Memory B cell (primary cell): Measurements from ENCODE around the gene NABP1.

ENCODE experiments used
- ATAC-seq: fragments of 150-1000 bp; cut with Tn5 transposase; 2 replicates; pipeline ENCODE4 v1.10.0; 2021; ENCODE audit warnings: low read depth, mild to moderate bottlenecking, moderate library complexity
- DNase-seq, 2 donors: peaks; one replicate each; pipeline ENCODE4 v3.0.0; 2022; ENCODE audit warnings: low spot score in 2 of 2
- H3K27ac Mint-ChIP-seq: one replicate; pipeline ENCODE4 v1.8.0; 2022; ENCODE audit warnings: mild to moderate bottlenecking, moderate library complexity, mixed read lengths
- H3K27me3 Mint-ChIP-seq: one replicate; pipeline ENCODE4 v1.8.0; 2022; ENCODE audit warnings: mixed read lengths
- H3K36me3 Mint-ChIP-seq: one replicate; pipeline ENCODE4 v1.8.0; 2022; ENCODE audit warnings: mild to moderate bottlenecking, mixed read lengths
- H3K4me1 Mint-ChIP-seq: one replicate; pipeline ENCODE4 v1.8.0; 2022; ENCODE audit warnings: mixed read lengths
- H3K4me3 Mint-ChIP-seq: one replicate; pipeline ENCODE4 v1.8.0; 2022; ENCODE audit warnings: mild to moderate bottlenecking, moderate library complexity, mixed read lengths
- H3K9me3 Mint-ChIP-seq: one replicate; pipeline ENCODE4 v1.8.0; 2022; ENCODE audit warnings: mixed read lengths

NABP1 gene

DNA sequence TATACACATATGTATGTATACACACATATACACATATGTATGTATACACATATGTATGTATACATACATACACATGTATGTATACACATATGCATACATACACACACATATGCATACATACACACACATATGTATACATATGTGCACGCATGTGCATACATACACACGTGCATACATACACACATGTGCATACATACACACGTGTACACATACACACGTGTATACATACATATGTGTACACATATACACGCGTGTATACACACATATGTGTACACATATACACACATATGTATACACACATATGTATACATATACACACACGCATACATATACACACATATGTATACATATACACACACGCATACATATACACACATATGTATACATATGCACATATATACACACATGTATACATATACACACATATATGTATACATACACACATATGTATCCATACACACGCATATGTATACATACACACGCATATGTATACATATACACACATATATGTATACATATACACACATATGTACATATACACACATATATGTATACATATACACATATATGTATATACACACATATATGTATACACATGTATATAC lies 21.5 kb downstream of the NABP1 start:
- H3K9me3 Mint-ChIP-seq, result no peaks in the 10 kb centered on the region
- peaks cover 5% of the 10 kb centered on the region for H3K4me1 Mint-ChIP-seq
- no peak for DNase-seq
- no peak overlapping the region for H3K27ac Mint-ChIP-seq
- H3K36me3 Mint-ChIP-seq, result peaks cover 15% of the 10 kb centered on the region
- ATAC-seq, result no peak
- H3K27me3 Mint-ChIP-seq, result no peaks in the 10 kb centered on the region
- H3K4me3 Mint-ChIP-seq, result no peak overlapping the region

DNA sequence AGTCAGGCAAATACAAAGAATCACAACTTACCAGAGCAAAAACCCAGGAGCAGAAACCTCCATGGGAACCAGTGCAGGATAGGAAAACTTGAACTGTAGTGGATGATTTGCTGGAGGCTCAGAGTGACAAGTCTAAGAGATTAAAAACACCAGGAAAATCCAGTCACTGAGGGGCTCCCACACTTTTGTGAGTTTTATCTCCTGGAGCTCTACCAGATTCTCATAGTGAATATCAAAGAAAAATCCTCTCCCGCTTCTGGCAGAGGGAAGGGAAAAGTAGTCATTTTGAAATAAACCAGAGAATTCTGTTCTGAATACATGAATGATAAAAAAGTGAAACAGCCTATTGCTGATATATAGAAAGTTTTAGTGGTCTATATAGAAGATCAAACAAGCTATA lies 23.1 kb downstream of the NABP1 start:
- no peaks in the 10 kb centered on the region for H3K9me3 Mint-ChIP-seq
- H3K27me3 Mint-ChIP-seq, result no peaks in the 10 kb centered on the region
- ATAC-seq, result no peak
- peaks cover 5% of the 10 kb centered on the region for H3K4me1 Mint-ChIP-seq
- H3K36me3 Mint-ChIP-seq, result peaks cover 19% of the 10 kb centered on the region
- H3K4me3 Mint-ChIP-seq, result no peak overlapping the region
- DNase-seq, result no peak
- no peak overlapping the region for H3K27ac Mint-ChIP-seq

GRCh38 chr2:191701696-191702095 lies 23.8 kb downstream of the NABP1 start:
- H3K27ac Mint-ChIP-seq, result no peak overlapping the region
- peaks cover 19% of the 10 kb centered on the region for H3K36me3 Mint-ChIP-seq
- H3K27me3 Mint-ChIP-seq, result no peaks in the 10 kb centered on the region
- H3K4me1 Mint-ChIP-seq, result peaks cover 5% of the 10 kb centered on the region
- no peak for ATAC-seq
- H3K9me3 Mint-ChIP-seq, result no peaks in the 10 kb centered on the region
- no peak for DNase-seq
- H3K4me3 Mint-ChIP-seq, result no peak overlapping the region

DNA sequence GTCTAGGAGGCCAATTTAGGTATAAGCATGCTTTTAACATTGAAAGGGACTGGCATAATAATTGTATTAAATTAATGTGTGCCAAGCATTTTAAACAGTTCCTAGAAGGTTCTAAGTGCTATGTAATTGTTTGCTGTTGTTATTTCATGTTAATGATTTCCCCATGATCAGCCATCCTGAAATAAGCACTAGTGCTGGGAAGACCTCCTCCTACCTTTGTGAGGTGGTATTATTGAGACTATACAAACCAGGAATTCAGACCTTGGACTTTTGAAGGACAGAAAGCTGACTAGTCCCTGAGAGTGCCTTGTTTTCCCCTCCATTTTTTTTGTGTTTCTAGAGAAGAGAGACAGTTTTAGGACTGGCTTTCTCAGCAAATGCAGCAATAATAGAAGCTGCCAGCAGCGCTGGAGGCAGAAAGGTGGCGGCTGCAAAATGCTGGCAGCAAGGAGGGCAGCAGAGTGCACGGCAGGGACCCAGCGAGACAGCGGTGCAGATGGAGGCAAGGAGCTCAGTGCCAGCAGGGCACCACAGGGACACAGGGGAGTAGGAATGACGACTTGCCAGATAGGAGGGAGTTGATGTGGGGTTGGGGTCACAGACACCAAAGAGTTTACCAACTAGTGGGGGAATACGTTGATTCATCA lies 25.3 kb downstream of the NABP1 start:
- H3K27ac Mint-ChIP-seq, result no peak overlapping the region

DNA sequence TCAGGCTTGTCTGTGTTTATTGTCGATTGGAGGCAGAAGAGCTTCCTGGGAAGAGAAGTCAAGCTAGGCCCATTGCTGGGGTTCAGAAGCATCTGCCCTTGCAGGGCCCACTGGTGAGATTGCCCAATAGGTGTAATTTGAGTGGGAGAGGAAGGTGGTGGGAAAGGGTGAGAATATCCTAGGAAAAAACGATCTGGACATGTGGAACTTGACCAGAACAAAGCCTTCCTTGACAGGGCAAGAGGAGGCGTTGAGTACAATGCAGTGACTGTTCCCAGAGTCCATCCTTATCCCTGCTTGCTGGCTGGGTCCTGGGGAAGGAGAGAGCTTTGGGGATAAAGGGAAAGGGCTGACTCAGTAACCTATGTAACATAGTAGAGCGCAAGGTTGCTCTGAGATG lies 27.1 kb downstream of the NABP1 start:
- no peaks in the 10 kb centered on the region for H3K27me3 Mint-ChIP-seq
- H3K4me3 Mint-ChIP-seq, result no peak overlapping the region
- no peak for ATAC-seq
- H3K9me3 Mint-ChIP-seq, result no peaks in the 10 kb centered on the region
- H3K36me3 Mint-ChIP-seq, result peaks cover 24% of the 10 kb centered on the region
- H3K27ac Mint-ChIP-seq, result no peak overlapping the region
- H3K4me1 Mint-ChIP-seq, result peaks cover 6% of the 10 kb centered on the region
- DNase-seq, result no peak

More for the DNA sequence above, 25.3 kb downstream of the NABP1 start:
- ATAC-seq (no peak), DNase-seq (no peak)
- Mint-ChIP-seq H3K9me3 (no peaks in the 10 kb centered on the region), H3K27me3 (no peaks in the 10 kb centered on the region), H3K4me1 (peaks cover 3% of the 10 kb centered on the region), H3K36me3 (peaks cover 17% of the 10 kb centered on the region), H3K4me3 (no peak overlapping the region)

DNA sequence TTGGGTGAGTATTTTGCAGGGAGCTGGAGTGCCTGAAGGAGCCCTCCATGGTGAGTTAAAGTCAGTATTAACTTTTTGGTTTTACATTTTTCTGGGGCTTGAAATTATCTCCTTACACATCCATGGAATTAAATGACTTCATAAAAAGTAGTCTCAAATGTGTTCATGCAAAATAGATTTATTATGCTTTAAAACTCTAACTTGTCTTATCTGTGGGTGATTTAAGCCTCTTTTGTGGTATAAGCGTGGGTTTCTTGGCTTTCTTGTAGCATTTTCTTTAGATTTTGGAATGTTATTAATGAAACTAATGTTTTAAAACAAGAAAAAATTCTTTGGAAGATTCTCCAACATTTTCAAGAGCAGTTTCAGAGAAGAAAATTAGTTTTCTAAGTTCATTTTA lies 27.8 kb downstream of the NABP1 start:
- Mint-ChIP-seq H3K4me3 (no peak overlapping the region), H3K27ac (no peak overlapping the region), H3K27me3 (no peaks in the 10 kb centered on the region), H3K36me3 (peaks cover 24% of the 10 kb centered on the region), H3K9me3 (no peaks in the 10 kb centered on the region), H3K4me1 (peaks cover 8% of the 10 kb centered on the region)
- no peak for DNase-seq
- ATAC-seq, result no peak

GRCh38 chr2:191706791-191707190 lies 28.9 kb downstream of the NABP1 start:
- H3K27ac Mint-ChIP-seq, result no peak overlapping the region
- H3K36me3 Mint-ChIP-seq, result peaks cover 19% of the 10 kb centered on the region
- H3K9me3 Mint-ChIP-seq, result no peaks in the 10 kb centered on the region
- ATAC-seq, result no peak
- H3K27me3 Mint-ChIP-seq, result no peaks in the 10 kb centered on the region
- no peak for DNase-seq
- no peak overlapping the region for H3K4me3 Mint-ChIP-seq
- H3K4me1 Mint-ChIP-seq, result peaks cover 9% of the 10 kb centered on the region

GRCh38 chr2:191707542-191707941 lies 29.6 kb downstream of the NABP1 start:
- Mint-ChIP-seq H3K4me3 (no peak overlapping the region), H3K36me3 (peaks cover 21% of the 10 kb centered on the region), H3K9me3 (no peaks in the 10 kb centered on the region), H3K27me3 (no peaks in the 10 kb centered on the region), H3K4me1 (peaks cover 9% of the 10 kb centered on the region), H3K27ac (no peak overlapping the region)
- ATAC-seq, result no peak
- DNase-seq, result no peak

GRCh38 chr2:191710411-191710900 lies 32.5 kb downstream of the NABP1 start:
- H3K27me3 Mint-ChIP-seq, result no peaks in the 10 kb centered on the region
- DNase-seq, result no peak
- H3K36me3 Mint-ChIP-seq, result peaks cover 11% of the 10 kb centered on the region
- no peak for ATAC-seq
- no peak overlapping the region for H3K4me3 Mint-ChIP-seq
- H3K27ac Mint-ChIP-seq, result no peak overlapping the region
- H3K9me3 Mint-ChIP-seq, result no peaks in the 10 kb centered on the region
- peaks cover 6% of the 10 kb centered on the region for H3K4me1 Mint-ChIP-seq

DNA sequence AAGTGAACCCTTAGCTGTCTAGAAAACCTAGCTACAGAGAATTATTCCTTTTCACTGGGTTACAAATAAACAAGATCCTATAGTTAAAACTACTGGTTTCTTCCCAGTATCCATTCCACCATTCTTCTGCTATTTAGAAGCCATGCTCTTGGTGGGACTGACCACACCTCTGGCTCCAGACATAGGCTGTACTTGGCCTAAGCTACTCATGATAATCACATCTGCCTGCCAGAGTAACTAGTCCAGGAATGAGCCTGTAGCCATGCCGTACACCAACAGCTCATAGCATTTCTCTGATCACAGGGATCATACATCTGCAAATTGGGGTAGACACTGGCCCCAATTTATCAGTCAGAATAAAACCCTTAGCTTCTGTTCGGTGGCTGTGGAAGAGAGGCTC lies 33.7 kb downstream of the NABP1 start:
- no peaks in the 10 kb centered on the region for H3K9me3 Mint-ChIP-seq
- H3K4me1 Mint-ChIP-seq, result peaks cover 6% of the 10 kb centered on the region
- ATAC-seq, result no peak
- DNase-seq, result no peak
- H3K27ac Mint-ChIP-seq, result no peak overlapping the region
- peaks cover 13% of the 10 kb centered on the region for H3K36me3 Mint-ChIP-seq
- H3K4me3 Mint-ChIP-seq, result no peak overlapping the region
- no peaks in the 10 kb centered on the region for H3K27me3 Mint-ChIP-seq

DNA sequence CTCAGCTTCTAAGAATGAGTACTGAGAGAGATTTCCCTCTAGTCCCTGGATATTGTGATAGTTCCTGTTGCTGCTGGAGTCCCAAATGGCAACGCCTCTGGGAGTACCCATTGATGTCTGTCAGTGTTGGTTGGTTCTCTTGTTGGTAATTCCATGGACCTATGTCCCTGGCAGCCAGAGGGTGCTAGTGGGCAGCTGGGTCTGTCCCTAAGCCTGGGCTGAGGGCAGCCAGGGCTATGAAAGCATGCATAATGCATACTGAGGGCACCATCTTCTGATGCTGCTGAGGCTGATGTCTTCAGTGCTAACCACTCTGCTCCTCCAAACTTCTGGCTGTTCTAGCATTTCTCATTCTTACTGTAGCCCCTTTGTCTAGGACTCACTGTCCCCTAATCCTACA lies 35.9 kb downstream of the NABP1 start:
- peaks cover 6% of the 10 kb centered on the region for H3K4me1 Mint-ChIP-seq
- no peak overlapping the region for H3K27ac Mint-ChIP-seq
- peaks cover 12% of the 10 kb centered on the region for H3K36me3 Mint-ChIP-seq
- no peak for ATAC-seq
- H3K9me3 Mint-ChIP-seq, result no peaks in the 10 kb centered on the region
- no peak overlapping the region for H3K4me3 Mint-ChIP-seq
- no peak for DNase-seq
- no peaks in the 10 kb centered on the region for H3K27me3 Mint-ChIP-seq

DNA sequence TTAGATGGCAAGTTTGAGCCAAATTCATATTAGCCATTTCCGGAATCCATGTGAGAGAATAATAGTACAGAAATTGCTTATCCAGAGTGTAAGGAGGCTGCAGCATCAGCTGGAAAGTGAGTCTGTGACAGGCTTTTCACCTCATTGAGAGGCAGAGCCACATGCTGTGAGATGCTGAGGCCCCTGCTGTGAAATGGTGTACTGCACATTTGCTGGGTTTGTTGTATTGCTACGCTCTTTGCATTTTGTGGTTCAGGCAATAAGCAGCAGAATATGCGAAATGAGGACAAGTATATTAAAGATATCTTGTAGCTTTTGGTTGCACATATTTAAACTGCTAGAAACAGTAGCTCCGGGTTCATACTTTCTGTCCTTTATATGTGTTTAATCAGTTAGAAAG lies 37.0 kb downstream of the NABP1 start:
- Mint-ChIP-seq H3K4me1 (peaks cover 4% of the 10 kb centered on the region), H3K9me3 (no peaks in the 10 kb centered on the region), H3K4me3 (no peak overlapping the region), H3K27ac (no peak overlapping the region), H3K36me3 (peaks cover 6% of the 10 kb centered on the region), H3K27me3 (no peaks in the 10 kb centered on the region)
- no peak for ATAC-seq
- DNase-seq, result no peak

GRCh38 chr2:191715471-191715870 lies 37.5 kb downstream of the NABP1 start:
- Mint-ChIP-seq H3K27me3 (no peaks in the 10 kb centered on the region), H3K4me1 (peaks cover 4% of the 10 kb centered on the region)
- no peak for DNase-seq

DNA sequence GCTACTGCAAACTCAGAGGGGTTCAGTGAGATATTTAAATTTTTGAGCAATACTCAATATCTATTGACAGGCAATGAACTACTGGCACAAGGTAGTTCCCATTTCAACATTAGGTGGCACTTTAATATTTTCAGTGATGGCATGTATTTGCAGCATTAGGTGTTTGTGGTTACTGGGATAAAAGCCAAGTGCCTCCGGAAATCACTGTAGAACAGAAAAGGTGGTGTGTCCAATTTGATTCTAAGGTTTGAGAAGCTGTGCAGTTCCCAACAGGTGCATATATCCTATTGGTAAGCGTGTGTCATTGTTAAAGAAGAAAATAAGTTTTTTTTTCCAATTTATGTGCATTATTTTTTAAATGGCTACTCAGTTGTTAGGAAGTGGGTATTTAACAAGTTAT lies 41.3 kb downstream of the NABP1 start:
- no peak for DNase-seq
- H3K9me3 Mint-ChIP-seq, result no peaks in the 10 kb centered on the region
- H3K4me1 Mint-ChIP-seq, result peaks cover 4% of the 10 kb centered on the region
- ATAC-seq, result no peak
- no peaks in the 10 kb centered on the region for H3K27me3 Mint-ChIP-seq
- no peak overlapping the region for H3K27ac Mint-ChIP-seq
- H3K36me3 Mint-ChIP-seq, result peaks cover 2% of the 10 kb centered on the region
- H3K4me3 Mint-ChIP-seq, result no peak overlapping the region

More at GRCh38 chr2:191715471-191715870, 37.5 kb downstream of the NABP1 start:
- no peak overlapping the region for H3K27ac Mint-ChIP-seq
- H3K4me3 Mint-ChIP-seq, result no peak overlapping the region
- H3K36me3 Mint-ChIP-seq, result peaks cover 5% of the 10 kb centered on the region
- H3K9me3 Mint-ChIP-seq, result no peaks in the 10 kb centered on the region
- ATAC-seq, result no peak

DNA sequence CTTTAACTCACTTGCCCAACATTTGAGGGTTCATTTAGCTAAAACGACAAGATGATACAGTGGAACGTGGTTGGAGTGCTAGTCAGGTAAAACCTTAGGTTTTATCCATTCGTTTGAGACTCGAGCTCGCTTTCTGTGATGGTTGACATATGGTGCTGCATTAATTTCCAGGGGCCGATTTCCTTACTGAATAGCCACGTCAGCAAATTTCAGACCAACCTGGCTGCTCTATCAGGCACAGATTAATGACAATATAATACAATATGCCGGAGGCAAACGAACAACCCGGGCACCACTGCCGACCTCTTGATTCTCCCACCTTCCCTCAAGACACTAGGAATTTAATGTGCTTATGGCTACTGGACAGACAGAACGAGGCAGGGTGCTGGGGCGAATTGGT lies 42.0 kb downstream of the NABP1 start:
- Mint-ChIP-seq H3K36me3 (peaks cover 2% of the 10 kb centered on the region), H3K4me3 (no peak overlapping the region), H3K9me3 (no peaks in the 10 kb centered on the region), H3K4me1 (peaks cover 5% of the 10 kb centered on the region), H3K27me3 (no peaks in the 10 kb centered on the region), H3K27ac (no peak overlapping the region)
- DNase-seq (no peak), ATAC-seq (no peak)
